NCI-H1092 (cell line): Measurements from ENCODE around the gene FAM162A.
A peak's percentile ranks its signal among the peaks of the same experiment; 100 is the strongest.

Experiments
- DNase-seq: peaks from one replicate; lab custom pipeline; 2025; lab: John Stamatoyannopoulos, UW

FAM162A gene

DNA sequence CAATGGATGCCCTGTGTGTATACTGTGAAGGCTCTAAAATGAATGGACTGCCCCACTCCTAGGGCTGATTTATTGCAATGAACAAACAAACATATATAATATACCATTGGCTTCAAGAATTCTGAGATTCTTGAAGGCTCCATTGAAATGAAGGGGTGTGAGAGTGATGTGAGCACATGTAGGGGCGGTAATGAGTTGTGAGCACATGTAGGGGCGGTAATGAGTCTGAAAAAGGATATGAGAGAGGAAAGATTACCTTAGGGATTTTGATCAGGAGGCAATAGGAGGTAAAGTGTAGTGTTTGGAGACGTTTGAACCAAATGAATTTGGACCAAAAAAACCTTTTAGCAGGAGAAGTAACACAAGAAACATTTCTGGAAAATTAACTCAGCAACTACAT lies 3.7 kb downstream of the FAM162A start:
- no peak for DNase-seq

- DNase-seq, result no peak
Measured at GRCh38 chr3:122389197-122389596, 5.2 kb downstream of the FAM162A start.

- no peak for DNase-seq
Measured at GRCh38 chr3:122389892-122390291, 5.9 kb downstream of the FAM162A start.

GRCh38 chr3:122390665-122391064 lies 6.7 kb downstream of the FAM162A start:
- DNase-seq, result no peak

DNA sequence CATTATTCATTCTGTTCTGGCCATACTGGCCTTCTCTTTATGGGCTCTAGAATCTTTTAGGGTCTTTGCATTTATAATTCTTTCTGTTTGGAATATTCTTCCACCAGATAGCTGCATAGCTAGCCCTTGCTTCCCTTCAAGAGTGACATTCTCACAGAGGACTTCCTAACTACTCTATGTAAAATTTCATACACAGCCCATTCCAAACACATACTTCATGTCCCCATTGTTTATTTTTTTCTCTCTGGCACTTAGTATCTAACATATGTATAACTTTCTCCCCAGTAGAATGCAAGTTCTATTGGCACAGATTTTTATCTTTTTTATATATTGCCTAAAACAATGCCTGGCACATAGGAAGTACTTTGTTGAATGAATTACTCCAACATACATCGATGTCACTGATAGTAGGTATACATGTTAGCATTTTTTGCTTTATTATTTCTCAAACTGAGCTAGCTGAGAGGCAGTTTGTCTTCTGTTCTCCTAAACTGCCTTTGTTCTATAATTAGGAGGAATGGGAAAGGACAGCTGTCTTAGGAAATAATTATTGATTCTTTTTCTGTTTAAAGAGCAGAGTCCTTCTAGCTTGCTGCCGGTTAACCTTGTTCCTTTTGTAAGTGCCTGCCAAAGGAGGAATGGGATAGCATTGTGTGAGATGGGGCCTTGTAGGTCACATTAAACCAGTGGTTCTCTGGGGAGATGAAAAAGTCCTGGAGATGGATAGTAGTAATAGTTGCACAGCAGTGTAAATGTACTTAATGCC lies 7.9 kb downstream of the FAM162A start:
- no peak for DNase-seq

DNA sequence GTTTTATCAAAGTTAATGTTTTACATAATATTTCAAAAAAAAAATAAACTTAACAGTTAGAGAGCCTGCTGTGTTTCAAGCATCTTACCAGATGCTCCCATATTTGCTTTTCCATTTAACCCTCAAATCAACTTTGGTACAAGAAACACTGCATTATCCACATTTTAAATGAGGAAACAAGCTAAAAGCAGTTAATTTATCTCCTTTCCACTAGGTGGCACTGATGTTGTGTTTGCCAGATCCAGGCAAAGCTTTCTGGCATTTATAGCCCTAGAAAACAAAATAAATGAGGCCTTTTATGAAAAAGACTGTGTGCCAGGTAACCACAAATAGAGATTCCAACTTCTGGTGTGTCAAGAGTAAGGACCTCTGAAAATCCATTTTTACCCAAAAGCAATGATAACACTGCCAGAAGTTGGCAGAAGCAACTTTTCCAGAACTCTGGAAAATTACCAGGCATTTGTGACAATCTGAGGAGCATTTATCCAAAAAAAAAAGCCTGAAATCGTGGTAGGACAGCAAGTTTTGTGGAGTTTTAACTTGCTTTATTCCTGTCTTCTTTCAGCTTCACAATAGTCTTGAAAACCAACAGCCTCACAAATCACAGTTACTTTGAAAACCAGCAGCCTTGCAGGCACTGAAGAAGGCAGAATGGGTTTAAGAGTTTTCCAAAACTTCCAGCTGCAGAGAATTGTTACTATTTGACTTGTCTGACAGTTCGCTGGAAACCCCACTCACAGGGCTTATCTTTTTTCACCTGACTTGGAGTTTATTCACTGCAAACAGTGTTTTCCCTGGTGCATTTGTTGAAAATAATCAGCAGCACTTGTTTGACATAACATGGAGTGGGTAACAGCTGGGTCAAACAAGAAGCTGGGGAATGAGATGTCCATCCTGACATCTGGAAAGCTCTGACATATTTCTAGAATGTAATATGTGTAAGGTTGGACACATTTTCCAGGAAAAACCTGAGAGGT lies 9.2 kb downstream of the FAM162A start:
- peak; percentile 3 for DNase-seq

DNA sequence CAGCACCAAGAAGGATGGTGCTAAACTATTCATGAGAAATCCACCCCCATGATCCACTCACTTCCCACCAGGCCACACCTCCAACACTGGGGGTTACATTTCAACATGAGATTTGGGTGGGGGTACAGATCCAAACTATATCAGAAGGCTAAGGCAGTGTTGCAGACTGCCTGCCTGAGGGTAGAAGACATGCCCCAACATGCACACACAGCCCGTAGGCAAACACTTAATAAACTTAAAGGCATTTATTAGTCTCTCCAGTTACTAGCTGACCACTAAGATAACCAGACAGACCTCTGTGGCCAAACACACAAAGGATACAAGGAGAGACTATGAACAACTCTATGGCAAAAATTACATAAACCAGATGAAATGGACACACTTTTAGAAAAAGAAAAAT lies 10.2 kb downstream of the FAM162A start:
- no peak for DNase-seq

GRCh38 chr3:122395582-122395981 lies 11.6 kb downstream of the FAM162A start:
- DNase-seq, result no peak

DNA sequence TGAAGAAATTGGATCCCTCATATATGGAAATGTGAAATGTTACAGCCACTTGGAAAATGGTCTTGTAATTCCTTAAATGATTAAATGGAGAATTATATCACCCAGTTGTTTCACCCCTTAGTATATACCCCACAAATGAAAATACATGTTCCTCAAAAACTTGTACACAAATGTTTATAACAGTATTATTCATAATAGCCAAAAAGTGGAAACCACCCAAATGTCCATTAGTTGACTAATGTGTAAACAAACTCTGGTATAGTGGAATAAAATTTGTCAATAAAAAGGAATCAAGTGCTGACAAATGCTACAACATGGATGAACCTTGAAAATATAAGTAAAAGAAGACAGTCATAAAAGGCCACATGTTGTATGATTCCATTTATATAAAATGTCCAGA lies 12.5 kb downstream of the FAM162A start:
- DNase-seq, result no peak

DNA sequence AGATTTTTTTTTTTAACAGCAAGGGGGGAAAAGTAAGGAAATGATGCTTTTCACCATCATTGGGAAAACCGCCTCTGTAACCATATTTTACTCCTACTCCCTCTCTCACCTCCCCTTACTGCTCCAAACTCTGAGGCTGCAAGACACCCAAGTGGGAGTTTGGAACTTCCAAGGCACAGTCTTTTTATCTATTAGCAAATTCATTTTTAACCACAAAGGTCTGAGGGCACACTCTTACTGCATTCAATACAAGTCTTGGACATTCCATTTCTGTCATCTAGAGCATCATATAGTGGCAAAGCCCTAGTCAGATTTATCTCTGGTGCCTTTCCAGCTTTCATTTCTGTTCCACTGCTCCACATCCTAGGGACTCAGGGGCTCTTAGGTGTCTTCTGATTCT lies 13.2 kb downstream of the FAM162A start:
- no peak for DNase-seq

DNA sequence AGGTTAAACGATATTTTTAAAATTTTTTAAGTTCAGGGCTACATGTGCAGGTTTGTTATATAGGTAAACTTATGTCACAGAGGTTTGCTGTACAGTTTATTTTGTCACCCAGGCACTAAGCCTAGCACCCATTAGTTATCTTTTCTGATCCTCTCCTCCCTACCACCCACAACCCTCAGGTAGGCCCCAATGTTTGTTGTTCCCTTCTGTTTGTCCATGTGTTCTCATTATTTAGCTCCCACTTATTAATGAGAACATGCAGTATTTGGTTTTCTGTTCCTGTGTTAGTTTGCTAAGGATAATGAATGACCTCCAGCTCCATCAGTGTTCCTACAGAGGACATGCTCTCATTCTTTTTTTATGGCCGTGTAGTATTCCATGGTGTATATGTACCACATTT lies 14.9 kb downstream of the FAM162A start:
- DNase-seq, result no peak

DNA sequence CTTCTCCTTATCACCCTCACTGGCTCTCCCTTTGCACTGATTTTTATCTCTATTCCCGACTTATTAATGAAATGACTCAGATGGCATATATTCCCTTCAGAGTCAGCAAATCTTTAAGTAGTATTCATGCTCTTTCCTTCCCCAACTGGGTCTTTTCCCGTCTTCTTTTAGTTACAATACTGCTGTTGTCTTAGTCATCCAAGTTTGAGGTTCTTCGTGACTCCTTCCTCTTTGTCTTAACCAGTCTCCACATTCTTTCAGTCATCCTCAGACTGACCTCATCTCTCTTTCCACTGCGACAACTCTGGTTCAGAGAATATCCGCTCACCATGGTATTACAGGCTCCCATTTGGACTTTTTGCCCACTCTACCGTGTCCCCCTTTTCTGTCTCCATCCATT lies 19.5 kb downstream of the FAM162A start:
- DNase-seq, result no peak

DNA sequence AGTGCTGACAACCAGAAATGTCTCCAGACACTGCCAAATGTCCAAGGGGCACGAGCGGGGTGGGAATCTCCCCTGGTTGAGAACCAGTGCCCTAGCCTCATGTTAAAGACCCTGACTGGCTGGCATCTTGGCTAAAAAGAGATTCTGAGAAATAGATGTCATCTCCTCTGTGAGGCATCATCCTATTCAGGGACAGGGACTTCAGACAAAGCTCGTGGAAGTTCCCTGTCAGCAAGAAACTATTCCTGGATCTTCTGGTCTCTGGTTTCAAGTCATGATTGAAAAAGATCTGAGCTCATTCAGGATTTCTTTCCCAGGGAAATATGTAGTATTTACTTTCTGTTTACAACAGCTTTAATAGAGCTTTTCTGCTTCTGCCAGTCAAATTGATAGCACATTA lies 21.0 kb downstream of the FAM162A start:
- DNase-seq, result no peak

GRCh38 chr3:122406198-122406597 lies 22.2 kb downstream of the FAM162A start:
- DNase-seq, result no peak

- no peak for DNase-seq
Measured at GRCh38 chr3:122407946-122408345, 24.0 kb downstream of the FAM162A start.

DNA sequence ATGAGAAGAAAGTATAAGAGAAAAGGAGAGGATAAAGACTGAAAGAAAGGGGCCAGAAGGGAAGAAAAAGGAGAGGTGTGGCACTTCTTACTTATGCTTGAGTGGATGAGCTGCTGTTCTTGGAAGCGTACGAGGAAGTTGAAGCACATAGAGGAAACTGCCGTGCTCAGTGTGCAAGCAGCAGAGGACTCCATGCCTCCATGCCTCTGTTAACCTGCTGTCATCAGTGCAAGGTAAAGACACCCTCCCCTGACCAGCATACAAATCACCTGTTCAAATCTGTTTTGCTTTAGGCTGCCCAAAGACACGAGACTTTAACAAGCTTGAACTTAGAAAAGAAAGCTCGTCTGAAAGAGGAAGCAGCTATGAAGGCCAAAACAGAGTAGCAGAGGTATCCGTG lies 25.5 kb downstream of the FAM162A start:
- DNase-seq, result no peak

- no peak for DNase-seq
Measured at GRCh38 chr3:122410111-122410510, 26.1 kb downstream of the FAM162A start.

DNA sequence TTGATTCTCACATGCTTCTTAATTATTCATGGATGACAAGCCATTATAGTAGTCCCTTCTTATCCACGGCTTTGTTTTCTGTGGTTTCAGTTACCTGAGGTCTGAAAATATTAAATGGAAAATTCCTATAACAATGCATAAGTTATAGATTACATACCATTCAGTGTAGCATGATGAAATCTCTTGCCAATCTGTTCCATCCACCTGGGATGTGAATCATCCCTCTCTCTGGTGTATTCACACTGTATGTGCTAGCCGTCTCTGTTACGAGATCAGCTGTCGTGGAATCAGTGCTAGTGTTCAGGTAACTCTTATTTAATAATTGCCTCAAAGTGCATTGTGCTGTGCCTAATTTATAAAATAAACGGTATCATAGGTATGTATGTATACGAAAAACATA lies 26.7 kb downstream of the FAM162A start:
- DNase-seq, result no peak

- DNase-seq, result no peak
Measured at GRCh38 chr3:122414391-122414790, 30.4 kb downstream of the FAM162A start.

DNA sequence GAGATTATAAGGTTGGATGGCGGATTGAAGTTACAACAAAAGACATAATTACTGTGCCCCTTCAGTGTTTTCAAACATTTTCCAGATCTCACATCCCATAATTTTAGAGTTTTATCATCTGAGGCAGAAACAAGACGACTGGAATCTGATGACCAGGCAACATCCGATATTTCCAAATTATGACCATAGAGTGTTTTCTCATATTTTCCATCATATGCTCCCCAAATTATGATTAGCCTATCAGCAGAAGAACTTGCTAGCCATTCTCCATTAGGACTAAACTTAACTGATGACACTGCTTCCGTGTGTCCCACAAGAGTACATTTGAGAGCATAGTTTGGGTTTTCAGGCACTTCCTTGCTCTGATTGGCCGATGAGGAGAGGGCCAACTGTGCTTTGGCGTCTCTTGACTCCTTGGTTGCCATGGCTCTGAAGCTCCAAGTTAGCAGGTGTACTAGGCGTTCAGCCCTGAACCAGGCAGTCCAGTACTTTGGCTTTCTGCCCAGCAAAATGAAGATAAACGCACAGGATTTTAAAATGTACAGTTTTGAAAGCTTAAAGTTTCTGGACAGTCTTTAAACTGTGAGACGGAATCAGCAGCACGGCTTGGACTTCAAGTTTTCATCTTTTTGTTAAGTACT lies 31.2 kb downstream of the FAM162A start:
- DNase-seq, result no peak

DNA sequence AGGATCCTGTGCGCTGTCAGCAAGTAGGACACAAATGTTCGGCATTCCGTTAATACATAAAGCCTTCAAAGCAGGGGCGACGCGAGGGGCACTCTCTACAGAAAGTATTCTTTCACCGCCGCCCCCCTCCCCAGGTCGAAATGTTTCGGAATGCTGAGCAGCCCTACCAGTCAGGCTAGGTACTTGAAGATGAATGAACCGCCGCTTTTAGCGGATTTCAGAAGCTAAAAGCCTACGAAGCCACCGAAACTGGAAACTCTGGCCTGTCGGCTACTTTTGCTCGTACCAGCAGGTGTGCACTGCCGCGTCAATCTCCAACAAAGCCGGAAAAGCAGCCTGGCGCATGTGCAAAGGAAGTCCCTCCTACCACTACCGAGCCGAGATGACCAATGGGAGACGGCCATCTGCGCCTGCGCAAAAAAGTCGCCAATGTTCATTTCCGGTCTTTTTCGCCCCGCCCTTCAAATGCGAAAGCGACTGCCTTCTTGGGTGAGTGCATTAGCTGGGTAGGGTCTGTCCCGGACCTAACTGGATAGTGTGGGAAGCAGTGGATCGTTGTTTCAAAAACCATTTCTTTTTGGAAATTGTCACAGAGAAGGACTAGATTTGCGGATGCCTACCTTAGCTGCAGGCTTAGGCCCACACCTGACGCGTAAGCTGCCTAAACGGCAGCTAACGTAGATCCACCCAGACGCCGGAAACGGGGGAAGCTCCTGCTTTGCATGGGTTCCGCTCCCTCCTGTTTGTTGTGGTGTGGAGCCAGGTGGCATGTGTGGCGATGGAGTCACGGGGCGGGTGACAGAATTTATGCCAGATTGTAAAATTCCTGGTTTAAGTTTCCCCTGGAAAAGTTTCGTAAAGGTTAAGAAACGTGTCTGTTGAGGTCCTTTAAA lies 32.0 kb downstream of the FAM162A start, which contains the start of gene WDR5B:
Gene WDR5B (minus strand): TSS at position 301 of the 893 bp plus-strand sequence. CDS start 534 bp downstream, outside the sequence.
- DNase-seq, result no peak
